ENCODE data around the gene DDX43.
"Not testable (repeated sequence)": the region's sequence is repeated elsewhere in the genome, so short reads cannot be mapped to it uniquely, and the experiment has no call there.

The DDX43 gene

DNA sequence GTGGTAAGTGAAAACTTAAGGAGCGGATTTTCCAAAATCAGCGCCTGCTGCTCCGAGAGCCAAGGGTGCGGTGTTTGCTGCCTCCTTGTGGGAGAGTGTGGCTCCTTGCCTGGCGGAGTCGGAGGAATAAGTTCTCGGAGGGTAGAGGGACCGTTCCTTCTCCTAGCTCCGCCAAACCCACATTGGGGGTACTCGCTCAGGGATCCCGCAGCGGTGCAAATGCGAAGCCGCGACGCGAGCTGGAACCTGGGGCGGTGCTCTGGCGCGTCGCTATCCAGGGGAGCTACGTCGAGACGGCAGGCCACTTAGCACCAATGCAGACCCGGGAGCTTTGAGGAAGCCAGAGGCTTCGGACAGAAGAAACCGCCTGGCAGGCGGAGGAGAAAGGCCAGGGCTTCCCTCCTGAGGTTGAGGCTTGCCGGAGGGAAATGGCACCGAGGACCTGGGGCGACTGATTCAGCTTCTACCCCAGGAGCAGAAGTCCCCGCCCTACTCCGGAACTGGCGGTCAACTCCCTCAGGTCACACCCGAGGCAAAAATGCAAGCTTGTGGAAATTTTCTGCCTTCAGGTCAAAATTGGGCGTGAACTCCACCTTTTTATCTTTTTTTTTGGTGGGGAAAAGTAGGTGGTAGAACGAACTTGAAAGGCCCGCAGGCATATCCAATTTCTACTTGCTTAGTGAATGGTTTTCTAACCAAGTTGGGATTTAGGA is 5.7 kb upstream of the DDX43 start:
- peak; percentile 20 for DNase-seq (ENCODE audit: extremely low read depth, low read depth)
- TF ChIP-seq, protein P1, sequence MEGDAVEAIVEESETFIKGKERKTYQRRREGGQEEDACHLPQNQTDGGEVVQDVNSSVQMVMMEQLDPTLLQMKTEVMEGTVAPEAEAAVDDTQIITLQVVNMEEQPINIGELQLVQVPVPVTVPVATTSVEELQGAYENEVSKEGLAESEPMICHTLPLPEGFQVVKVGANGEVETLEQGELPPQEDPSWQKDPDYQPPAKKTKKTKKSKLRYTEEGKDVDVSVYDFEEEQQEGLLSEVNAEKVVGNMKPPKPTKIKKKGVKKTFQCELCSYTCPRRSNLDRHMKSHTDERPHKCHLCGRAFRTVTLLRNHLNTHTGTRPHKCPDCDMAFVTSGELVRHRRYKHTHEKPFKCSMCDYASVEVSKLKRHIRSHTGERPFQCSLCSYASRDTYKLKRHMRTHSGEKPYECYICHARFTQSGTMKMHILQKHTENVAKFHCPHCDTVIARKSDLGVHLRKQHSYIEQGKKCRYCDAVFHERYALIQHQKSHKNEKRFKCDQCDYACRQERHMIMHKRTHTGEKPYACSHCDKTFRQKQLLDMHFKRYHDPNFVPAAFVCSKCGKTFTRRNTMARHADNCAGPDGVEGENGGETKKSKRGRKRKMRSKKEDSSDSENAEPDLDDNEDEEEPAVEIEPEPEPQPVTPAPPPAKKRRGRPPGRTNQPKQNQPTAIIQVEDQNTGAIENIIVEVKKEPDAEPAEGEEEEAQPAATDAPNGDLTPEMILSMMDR (IDR thresholded peaks at IDR 0.05; ENCODE audit: low read depth, low read length) = peak; percentile 82

DNA sequence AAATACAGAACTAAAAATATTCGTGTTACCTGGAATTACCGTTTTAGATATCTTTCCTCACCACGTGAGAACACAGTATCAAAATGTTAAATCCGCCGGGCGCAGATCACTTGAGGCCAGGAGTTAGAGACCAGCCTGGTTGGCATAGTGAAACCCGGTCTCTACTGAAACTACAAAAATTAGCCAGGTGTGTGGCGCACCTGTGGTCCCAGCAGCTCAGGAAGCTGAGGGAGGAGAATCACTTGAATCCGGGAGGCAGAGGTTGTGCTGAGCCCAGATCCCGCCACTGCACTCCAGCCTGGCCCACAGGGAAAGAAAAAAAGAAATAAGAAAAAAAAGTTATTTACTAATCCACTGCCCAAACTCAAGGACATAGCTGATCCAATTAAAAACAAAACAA is 4.8 kb upstream of the DDX43 start:
- TF ChIP-seq, protein P1 (IDR thresholded peaks at IDR 0.05; ENCODE audit: low read depth, low read length) = no peak
- no peak for DNase-seq (ENCODE audit: extremely low read depth, low read depth)

DNA sequence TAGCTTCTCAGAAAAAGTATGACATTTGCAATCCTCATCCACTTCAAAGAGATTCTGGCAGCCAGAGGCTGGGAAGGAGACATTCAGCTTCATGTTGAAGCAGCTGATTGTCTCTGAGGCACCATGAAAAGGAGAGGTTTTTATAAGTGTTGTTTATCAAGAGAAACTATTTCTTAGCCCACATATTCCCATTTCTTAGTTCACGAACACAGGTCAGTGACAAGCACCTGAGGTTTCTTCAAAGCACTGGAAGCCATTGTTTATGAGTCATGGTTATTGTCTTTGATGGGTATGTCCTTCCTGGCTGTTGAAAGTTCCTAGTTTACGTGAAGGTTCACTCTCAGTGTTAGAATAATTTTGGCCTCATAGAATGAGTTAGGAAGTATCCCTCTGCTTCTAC is 3.0 kb upstream of the DDX43 start:
- TF ChIP-seq, protein P1 (IDR thresholded peaks at IDR 0.05; ENCODE audit: low read depth, low read length) = no peak
- DNase-seq (ENCODE audit: extremely low read depth, low read depth) = no peak

DNA sequence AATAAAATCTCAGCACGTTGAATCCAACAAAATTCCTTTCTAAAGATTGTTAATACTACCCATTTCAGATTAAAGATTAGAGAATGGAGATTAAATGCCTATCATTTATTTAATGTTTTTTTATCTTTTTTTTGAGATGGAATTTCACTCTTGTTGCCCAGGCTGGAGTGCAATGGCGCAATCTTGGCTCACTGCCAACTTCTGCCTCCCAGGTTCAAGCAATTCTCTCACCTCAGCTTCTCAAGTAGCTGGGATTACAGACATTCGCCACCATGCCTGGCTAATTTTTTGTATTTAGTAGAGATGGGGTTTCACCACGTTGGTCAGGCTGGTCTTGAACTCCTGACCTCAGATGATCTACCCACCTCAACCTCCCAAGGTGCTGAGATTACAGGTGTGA is 2.4 kb upstream of the DDX43 start:
- not testable (repeated sequence) for DNase-seq (ENCODE audit: extremely low read depth, low read depth)

DNA sequence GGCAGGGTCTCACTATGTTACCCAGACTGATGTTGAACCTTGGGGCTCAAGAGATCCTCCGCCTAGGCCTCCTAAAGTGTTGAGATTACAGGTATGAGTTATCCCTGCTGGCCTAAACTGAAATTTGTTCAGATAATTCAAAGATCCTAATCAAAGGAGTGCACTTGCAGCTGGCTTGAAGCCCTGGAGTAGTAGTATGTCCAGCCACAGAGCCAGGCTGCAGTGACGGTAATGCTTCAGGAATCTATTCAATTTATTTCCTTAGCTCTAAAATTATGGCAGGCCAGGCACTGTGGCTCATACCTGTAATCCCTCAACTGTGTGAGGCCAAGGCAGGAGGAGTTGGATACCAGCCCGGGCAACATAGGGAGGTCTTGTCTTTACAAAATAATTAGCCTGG is 1.4 kb upstream of the DDX43 start:
- no peak for DNase-seq (ENCODE audit: extremely low read depth, low read depth)

DNA sequence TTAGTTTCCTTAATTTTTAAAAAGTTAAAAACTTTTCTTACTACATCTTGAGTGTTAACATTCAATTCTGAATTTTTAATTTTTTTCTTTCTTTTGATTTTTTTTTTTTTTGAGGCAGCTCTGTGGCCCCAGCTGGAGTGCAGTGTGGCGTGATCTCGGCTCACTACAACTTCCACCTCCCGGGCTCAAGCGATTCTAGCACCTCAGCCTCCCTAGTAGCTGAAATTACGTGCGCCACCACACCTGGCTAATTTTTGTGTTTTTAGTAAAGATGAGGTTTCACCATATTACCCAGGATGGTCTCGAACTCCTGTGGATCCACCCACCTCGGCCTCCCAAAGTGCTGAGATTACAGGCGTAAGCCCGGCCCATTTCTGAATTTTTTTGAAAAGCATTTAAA is 1.2 kb downstream of the DDX43 start:
- TF ChIP-seq, protein P1 (IDR thresholded peaks at IDR 0.05; ENCODE audit: low read depth, low read length) = no peak
- no peak for DNase-seq (ENCODE audit: extremely low read depth, low read depth)

More for the DNA sequence above, 1.4 kb upstream of the DDX43 start:
- TF ChIP-seq, protein P1 (IDR thresholded peaks at IDR 0.05; ENCODE audit: low read depth, low read length) = no peak

DNA sequence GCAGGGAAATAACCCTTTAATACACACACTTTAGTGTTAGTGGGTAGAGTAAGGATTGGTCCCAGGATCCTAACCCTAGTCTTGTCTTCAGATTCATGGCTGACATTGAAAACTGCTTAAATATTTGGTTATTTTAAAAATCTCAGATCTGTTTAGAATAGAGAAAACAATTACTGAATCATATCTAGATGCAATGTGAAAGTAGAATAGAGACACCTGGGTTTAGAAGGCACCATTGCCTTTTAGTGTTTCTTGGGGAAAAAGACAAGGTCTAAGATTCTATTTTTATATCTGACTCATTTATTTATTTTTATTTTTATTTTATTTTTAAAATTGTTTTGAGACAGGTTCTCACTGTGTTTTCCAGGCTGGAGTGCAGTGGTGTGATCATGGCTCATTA is 6.0 kb downstream of the DDX43 start:
- TF ChIP-seq, protein P1 (IDR thresholded peaks at IDR 0.05; ENCODE audit: low read depth, low read length) = no peak
- DNase-seq (ENCODE audit: extremely low read depth, low read depth) = no peak

DNA sequence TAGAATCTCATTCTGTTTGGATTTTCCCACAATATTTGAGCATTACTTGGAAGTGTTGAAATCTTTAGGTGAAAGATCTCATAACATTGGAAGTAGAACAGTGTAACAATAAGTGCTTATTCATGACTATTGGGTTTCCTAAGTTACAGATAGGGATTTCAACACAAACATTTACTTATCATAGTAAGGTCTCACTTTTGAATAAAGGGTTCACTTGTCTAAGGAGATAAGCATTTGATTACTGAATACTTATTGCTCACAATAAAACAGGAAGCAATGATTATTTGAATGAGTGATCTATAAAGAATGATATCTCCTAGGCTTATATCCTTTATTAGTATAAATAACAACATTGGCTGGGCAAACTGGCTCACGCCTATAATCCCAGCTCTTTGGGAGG is 14.8 kb downstream of the DDX43 start:
- no peak for DNase-seq (ENCODE audit: extremely low read depth, low read depth)
- TF ChIP-seq, protein P1 (IDR thresholded peaks at IDR 0.05; ENCODE audit: low read depth, low read length) = no peak
